Measurements from ENCODE around the gene CTF1.
"Not testable (repeated sequence)": the region's sequence is repeated elsewhere in the genome, so short reads cannot be mapped to it uniquely, and the experiment has no call there.

CTF1 gene

GRCh38 chr16:30926937-30927788 lies 30.7 kb downstream of the CTF1 start:
- no peak overlapping the region for H3K4me3 ChIP-seq (ENCODE audit: low read length)
- H3K9ac ChIP-seq (ENCODE audit: low read depth, low read length): no peak overlapping the region
- H3K4me2 ChIP-seq (ENCODE audit: low read length): no peak overlapping the region

DNA sequence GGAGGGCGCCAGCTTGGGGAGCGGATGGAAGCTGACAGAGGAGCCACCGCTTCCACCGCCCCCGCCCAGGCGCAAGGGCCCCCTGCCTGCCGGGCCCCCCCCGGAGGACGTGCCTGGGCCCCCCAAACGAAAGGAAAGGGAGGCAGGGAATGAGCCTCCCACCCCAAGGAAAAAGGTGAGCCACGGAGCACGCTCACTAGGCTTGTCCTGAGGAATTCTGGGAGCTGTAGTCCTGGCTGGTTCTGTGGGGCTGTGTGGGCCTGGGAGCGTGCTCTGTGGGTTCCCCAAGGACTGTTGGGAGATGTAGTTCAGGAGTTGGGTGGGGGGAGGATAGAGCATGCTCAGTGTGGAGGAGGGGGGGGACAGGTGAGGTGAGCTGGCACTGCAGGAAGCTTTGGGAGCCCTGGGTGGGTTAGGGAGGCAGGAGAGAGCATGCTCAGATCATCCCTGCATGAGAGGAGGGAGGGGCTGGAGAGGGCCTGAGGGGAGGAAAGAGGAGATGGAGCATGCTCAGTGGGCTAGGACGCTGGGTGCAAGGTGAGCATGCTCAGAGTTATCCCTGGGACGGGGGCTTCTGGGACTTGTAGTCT lies 31.5 kb downstream of the CTF1 start:
- Histone ChIP-seq H3K4me2 (ENCODE audit: low read length) (no peak overlapping the region), H3K9ac (ENCODE audit: low read depth, low read length) (no peak overlapping the region), H3K9me3 (replicated peaks; ENCODE audit: low read length) (no peaks in the 10 kb centered on the region), H3K4me3 (ENCODE audit: low read length) (no peak overlapping the region), H3K36me3 (ENCODE audit: insufficient read depth, low read length) (peaks cover 33% of the 10 kb centered on the region), H3K4me1 (ENCODE audit: control insufficient read depth, insufficient read depth, low read length) (peaks cover 6% of the 10 kb centered on the region), H3K27me3 (ENCODE audit: control insufficient read depth, insufficient read depth, low read length) (no peaks in the 10 kb centered on the region)

More at GRCh38 chr16:30926937-30927788, 30.7 kb downstream of the CTF1 start:
- Histone ChIP-seq H3K27me3 (ENCODE audit: control insufficient read depth, insufficient read depth, low read length) (no peaks in the 10 kb centered on the region), H3K9me3 (replicated peaks; ENCODE audit: low read length) (no peaks in the 10 kb centered on the region), H3K4me1 (ENCODE audit: control insufficient read depth, insufficient read depth, low read length) (peaks cover 6% of the 10 kb centered on the region), H3K36me3 (ENCODE audit: insufficient read depth, low read length) (peaks cover 30% of the 10 kb centered on the region)

- no peak overlapping the region for H3K4me3 ChIP-seq (ENCODE audit: low read length)
- no peaks in the 10 kb centered on the region for H3K27me3 ChIP-seq (ENCODE audit: control insufficient read depth, insufficient read depth, low read length)
- H3K36me3 ChIP-seq (ENCODE audit: insufficient read depth, low read length): peaks cover 33% of the 10 kb centered on the region
- peaks cover 6% of the 10 kb centered on the region for H3K4me1 ChIP-seq (ENCODE audit: control insufficient read depth, insufficient read depth, low read length)
- no peak overlapping the region for H3K4me2 ChIP-seq (ENCODE audit: low read length)
- no peak overlapping the region for H3K9ac ChIP-seq (ENCODE audit: low read depth, low read length)
- H3K9me3 ChIP-seq (replicated peaks; ENCODE audit: low read length): no peaks in the 10 kb centered on the region
These were observed 32.0 kb downstream of the CTF1 start for GRCh38 chr16:30928390-30928789.

DNA sequence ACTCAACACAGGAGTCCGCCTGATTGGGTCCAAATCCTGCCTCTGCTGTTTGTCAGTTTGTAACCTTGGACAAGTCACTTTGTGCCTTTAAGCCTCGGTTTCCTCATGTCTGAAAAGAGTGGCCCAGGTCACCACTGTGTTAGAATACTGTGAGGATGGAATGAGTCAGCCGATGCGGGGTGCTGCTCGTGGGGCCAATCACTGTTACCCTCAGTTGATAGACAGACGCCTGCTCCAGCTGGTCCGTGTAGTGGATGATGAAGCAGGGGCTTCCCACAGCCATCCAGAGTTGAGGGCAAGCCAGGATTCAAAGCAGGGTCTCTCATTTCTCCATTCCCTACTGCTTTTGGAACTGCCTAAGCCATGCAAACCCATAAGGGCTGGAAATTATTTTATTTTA lies 32.8 kb downstream of the CTF1 start:
- H3K4me2 ChIP-seq (ENCODE audit: low read length): no peak overlapping the region
- no peaks in the 10 kb centered on the region for H3K27me3 ChIP-seq (ENCODE audit: control insufficient read depth, insufficient read depth, low read length)
- peaks cover 6% of the 10 kb centered on the region for H3K4me1 ChIP-seq (ENCODE audit: control insufficient read depth, insufficient read depth, low read length)
- peaks cover 33% of the 10 kb centered on the region for H3K36me3 ChIP-seq (ENCODE audit: insufficient read depth, low read length)
- no peak overlapping the region for H3K9ac ChIP-seq (ENCODE audit: low read depth, low read length)
- H3K9me3 ChIP-seq (replicated peaks; ENCODE audit: low read length): no peaks in the 10 kb centered on the region
- H3K4me3 ChIP-seq (ENCODE audit: low read length): no peak overlapping the region

- Histone ChIP-seq H3K9ac (ENCODE audit: low read depth, low read length) (no peak overlapping the region), H3K4me1 (ENCODE audit: control insufficient read depth, insufficient read depth, low read length) (peaks cover 3% of the 10 kb centered on the region), H3K4me2 (ENCODE audit: low read length) (no peak overlapping the region), H3K4me3 (ENCODE audit: low read length) (no peak overlapping the region), H3K9me3 (replicated peaks; ENCODE audit: low read length) (no peaks in the 10 kb centered on the region), H3K27me3 (ENCODE audit: control insufficient read depth, insufficient read depth, low read length) (no peaks in the 10 kb centered on the region), H3K36me3 (ENCODE audit: insufficient read depth, low read length) (peaks cover 40% of the 10 kb centered on the region)
These were observed 33.8 kb downstream of the CTF1 start for GRCh38 chr16:30930160-30930571.

GRCh38 chr16:30931068-30931650 lies 34.7 kb downstream of the CTF1 start:
- Histone ChIP-seq H3K27me3 (ENCODE audit: control insufficient read depth, insufficient read depth, low read length) (no peaks in the 10 kb centered on the region), H3K4me3 (ENCODE audit: low read length) (no peak overlapping the region), H3K9me3 (replicated peaks; ENCODE audit: low read length) (no peaks in the 10 kb centered on the region), H3K9ac (ENCODE audit: low read depth, low read length) (no peak overlapping the region), H3K36me3 (ENCODE audit: insufficient read depth, low read length) (peaks cover 44% of the 10 kb centered on the region), H3K4me1 (ENCODE audit: control insufficient read depth, insufficient read depth, low read length) (no peaks in the 10 kb centered on the region), H3K4me2 (ENCODE audit: low read length) (no peak overlapping the region)

DNA sequence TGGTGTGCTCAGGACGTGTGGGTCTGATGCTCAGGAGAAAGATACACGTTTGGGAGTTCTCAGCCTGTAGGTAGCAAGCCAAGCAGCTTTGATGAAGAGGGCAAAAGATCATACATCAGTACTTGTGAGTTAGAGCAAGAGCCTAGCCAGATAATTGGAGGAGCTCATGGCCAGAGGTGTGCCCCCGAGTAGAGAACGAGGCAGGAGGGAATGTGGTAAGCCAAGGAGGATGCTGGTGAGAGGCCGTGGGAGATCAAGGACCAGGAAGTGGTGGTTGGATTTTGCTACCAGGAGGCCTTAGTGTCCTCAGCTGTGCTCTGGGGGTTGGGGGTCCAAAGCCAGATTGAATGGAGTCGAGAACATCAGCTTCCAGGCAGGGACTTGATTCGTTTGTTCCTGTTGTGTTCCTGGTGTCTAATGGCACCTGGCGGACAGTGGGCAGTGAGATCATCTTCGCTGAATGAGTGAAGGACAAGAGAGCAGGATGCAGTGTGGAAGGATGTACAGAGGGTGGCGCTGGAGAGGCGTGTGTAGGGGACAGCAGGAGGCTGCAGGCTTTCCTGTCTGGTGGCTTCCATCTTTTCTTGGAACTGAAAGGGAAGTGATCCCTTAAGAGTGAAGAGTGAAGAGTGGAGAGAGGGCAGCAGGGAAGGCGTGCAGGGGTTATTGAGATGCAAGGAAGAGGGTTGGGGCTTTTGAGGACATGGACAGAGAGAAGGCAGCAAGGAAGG lies 38.6 kb downstream of the CTF1 start:
- Histone ChIP-seq H3K4me1 (ENCODE audit: control insufficient read depth, insufficient read depth, low read length) (no peaks in the 10 kb centered on the region), H3K36me3 (ENCODE audit: insufficient read depth, low read length) (peaks cover 33% of the 10 kb centered on the region), H3K4me2 (ENCODE audit: low read length) (no peak overlapping the region), H3K27me3 (ENCODE audit: control insufficient read depth, insufficient read depth, low read length) (no peaks in the 10 kb centered on the region), H3K4me3 (ENCODE audit: low read length) (no peak overlapping the region), H3K9ac (ENCODE audit: low read depth, low read length) (no peak overlapping the region), H3K9me3 (replicated peaks; ENCODE audit: low read length) (no peaks in the 10 kb centered on the region)

DNA sequence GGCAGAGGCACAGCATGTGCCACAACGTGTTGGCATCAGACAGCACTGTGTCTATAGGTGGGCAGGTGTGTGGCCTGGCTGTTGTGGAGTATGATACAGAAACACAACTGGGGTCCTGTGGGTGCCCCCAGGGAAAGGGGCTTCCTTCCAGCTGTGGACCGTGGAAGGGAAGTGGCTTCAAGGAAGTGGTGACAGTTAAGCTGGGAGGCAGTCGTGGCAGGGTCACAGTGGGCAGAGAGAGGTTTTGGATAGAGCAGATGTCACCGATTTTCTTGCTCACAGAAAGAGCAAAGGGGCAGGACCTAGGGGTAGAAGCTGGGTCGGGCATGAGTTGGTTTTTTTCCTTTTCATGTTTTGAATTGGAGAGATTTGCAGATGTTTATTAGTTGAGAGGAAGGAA lies 41.3 kb downstream of the CTF1 start:
- Histone ChIP-seq H3K9ac (ENCODE audit: low read depth, low read length) (no peak overlapping the region), H3K36me3 (ENCODE audit: insufficient read depth, low read length) (peaks cover 22% of the 10 kb centered on the region)

GRCh38 chr16:30939571-30939970 lies 43.2 kb downstream of the CTF1 start:
- not testable (repeated sequence) for H3K27me3 ChIP-seq (ENCODE audit: control insufficient read depth, insufficient read depth, low read length); H3K9me3 ChIP-seq (replicated peaks; ENCODE audit: low read length); H3K4me3 ChIP-seq (ENCODE audit: low read length); H3K4me2 ChIP-seq (ENCODE audit: low read length); H3K9ac ChIP-seq (ENCODE audit: low read depth, low read length); H3K4me1 ChIP-seq (ENCODE audit: control insufficient read depth, insufficient read depth, low read length)
- peaks cover 34% of the 10 kb centered on the region for H3K36me3 ChIP-seq (ENCODE audit: insufficient read depth, low read length)

More for the DNA sequence above, 41.3 kb downstream of the CTF1 start:
- no peak overlapping the region for H3K4me2 ChIP-seq (ENCODE audit: low read length)
- H3K27me3 ChIP-seq (ENCODE audit: control insufficient read depth, insufficient read depth, low read length): no peaks in the 10 kb centered on the region
- peaks cover 6% of the 10 kb centered on the region for H3K4me1 ChIP-seq (ENCODE audit: control insufficient read depth, insufficient read depth, low read length)
- H3K9me3 ChIP-seq (replicated peaks; ENCODE audit: low read length): no peaks in the 10 kb centered on the region
- no peak overlapping the region for H3K4me3 ChIP-seq (ENCODE audit: low read length)

DNA sequence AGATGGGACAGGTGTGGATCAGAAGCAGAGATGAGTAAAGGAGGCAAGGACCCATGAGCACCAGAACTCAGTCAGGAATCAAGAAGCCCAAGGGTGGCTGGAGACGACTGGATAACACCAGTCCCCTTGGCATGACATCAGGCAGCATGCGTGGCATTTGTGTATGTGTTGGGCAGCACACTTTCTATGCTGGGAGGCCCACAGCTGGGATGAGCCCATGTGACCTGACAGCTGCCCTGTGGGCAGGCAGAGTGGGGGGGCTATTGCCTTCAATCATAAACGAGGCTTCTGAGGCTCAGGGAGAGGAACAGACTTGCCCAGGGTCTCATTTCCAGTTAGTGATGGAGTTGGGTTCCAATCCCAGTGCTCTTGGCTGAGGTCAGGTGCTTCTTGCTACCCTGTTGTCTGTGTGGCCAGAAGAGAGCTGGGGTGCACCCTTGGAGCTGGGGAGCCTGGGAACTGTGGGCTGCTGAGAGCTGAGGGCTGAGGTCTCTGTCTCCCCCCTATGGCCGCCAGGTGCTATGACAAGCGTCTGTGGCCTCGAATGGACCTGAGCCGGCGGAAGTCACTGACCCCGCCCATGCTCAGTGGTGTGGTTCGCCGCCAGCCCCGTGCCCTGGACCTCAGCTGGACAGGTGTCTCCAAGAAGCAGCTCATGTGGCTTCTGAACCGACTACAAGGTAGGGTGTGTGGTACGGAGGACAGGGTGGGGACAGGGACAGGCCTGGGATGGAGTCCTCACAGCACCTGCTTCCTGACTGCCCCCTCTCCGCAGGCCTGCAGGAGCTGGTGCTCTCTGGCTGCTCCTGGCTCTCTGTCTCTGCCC lies 45.4 kb downstream of the CTF1 start:
- Histone ChIP-seq H3K4me2 (ENCODE audit: low read length) (no peak overlapping the region), H3K9me3 (replicated peaks; ENCODE audit: low read length) (no peaks in the 10 kb centered on the region), H3K4me3 (ENCODE audit: low read length) (no peak overlapping the region), H3K9ac (ENCODE audit: low read depth, low read length) (no peak overlapping the region), H3K27me3 (ENCODE audit: control insufficient read depth, insufficient read depth, low read length) (no peaks in the 10 kb centered on the region), H3K36me3 (ENCODE audit: insufficient read depth, low read length) (peaks cover 25% of the 10 kb centered on the region), H3K4me1 (ENCODE audit: control insufficient read depth, insufficient read depth, low read length) (peaks cover 6% of the 10 kb centered on the region)

- H3K9ac ChIP-seq (ENCODE audit: low read depth, low read length): no peak overlapping the region
- no peaks in the 10 kb centered on the region for H3K27me3 ChIP-seq (ENCODE audit: control insufficient read depth, insufficient read depth, low read length)
- peaks cover 25% of the 10 kb centered on the region for H3K36me3 ChIP-seq (ENCODE audit: insufficient read depth, low read length)
- no peak overlapping the region for H3K4me2 ChIP-seq (ENCODE audit: low read length)
- H3K4me3 ChIP-seq (ENCODE audit: low read length): no peak overlapping the region
- H3K9me3 ChIP-seq (replicated peaks; ENCODE audit: low read length): no peaks in the 10 kb centered on the region
- peaks cover 6% of the 10 kb centered on the region for H3K4me1 ChIP-seq (ENCODE audit: control insufficient read depth, insufficient read depth, low read length)
These were observed 46.0 kb downstream of the CTF1 start for GRCh38 chr16:30942426-30942806.
